Coronary artery (tissue), 2 donors: ENCODE measurements around the gene SPPL2B.

Experiments
- DNase-seq: peaks from one replicate; pipeline ENCODE4 v3.0.0-alpha.2; 2017; ENCODE audit warnings: low spot score
- H3K27ac ChIP-seq, 2 donors: fragments of 200-600 bp; sonication (generic); one replicate each; pipeline ENCODE4 v1.5.1; 2016 to 2019
- H3K4me3 ChIP-seq: fragments of 200-600 bp; sonication (generic); 2 replicates; pipeline ENCODE4 v1.5.1; 2016; ENCODE audit warnings: mild to moderate bottlenecking, moderate library complexity
- TF ChIP-seq, protein P1 (sequence below): fragments of 200-600 bp; sonication (generic); IDR thresholded peaks from one replicate; pipeline ENCODE4 v1.5.1; 2019; ENCODE audit warnings: antibody characterized with exemption

Gene SPPL2B

GRCh38 chr19:2325281-2326046 lies 3.0 kb upstream of the SPPL2B start:
- TF ChIP-seq, protein P1, sequence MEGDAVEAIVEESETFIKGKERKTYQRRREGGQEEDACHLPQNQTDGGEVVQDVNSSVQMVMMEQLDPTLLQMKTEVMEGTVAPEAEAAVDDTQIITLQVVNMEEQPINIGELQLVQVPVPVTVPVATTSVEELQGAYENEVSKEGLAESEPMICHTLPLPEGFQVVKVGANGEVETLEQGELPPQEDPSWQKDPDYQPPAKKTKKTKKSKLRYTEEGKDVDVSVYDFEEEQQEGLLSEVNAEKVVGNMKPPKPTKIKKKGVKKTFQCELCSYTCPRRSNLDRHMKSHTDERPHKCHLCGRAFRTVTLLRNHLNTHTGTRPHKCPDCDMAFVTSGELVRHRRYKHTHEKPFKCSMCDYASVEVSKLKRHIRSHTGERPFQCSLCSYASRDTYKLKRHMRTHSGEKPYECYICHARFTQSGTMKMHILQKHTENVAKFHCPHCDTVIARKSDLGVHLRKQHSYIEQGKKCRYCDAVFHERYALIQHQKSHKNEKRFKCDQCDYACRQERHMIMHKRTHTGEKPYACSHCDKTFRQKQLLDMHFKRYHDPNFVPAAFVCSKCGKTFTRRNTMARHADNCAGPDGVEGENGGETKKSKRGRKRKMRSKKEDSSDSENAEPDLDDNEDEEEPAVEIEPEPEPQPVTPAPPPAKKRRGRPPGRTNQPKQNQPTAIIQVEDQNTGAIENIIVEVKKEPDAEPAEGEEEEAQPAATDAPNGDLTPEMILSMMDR = no peak

DNA sequence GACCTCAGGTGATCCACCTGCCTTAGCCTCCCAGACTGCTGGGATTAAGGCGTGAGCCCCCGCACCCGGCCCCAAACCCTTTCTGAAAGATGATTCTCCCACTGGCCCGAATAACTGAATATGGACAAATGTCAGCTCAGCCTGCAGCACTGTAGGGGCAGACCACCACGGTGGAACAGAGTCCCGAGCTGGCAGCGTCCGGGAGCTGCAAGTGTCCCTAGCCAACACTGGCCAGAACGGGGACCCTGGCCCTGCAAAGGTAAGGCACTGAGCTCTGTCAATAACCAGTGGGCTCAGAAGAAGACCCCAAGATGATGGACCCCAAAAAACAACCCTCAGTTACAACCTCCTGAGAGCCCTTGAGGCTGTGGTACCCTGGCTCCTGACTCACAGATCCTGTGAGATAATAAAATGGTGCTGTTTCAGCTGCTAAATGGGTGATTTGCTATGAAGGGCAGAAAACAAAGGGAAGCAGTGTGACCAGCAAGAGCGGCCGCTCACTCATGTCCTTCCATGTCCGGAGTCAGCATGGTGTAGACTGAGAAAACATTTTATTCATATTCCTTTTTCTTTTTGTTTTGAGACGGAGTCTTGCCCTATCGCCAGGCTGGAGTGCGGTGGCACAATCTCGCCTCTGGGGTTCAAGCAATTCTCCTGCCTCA lies 1.7 kb upstream of the SPPL2B start:
- DNase-seq = no peak
- no peak overlapping the region for H3K4me3 ChIP-seq
- TF ChIP-seq, protein P1 = no peak
- H3K27ac ChIP-seq = no peak overlapping the region

More at GRCh38 chr19:2325281-2326046, 3.0 kb upstream of the SPPL2B start:
- DNase-seq = no peak
- Histone ChIP-seq H3K27ac (no peak overlapping the region), H3K4me3 (no peak overlapping the region)

- peak overlapping the region; percentile 58 to 83 for H3K27ac ChIP-seq
- TF ChIP-seq, protein P1 = no peak
- no peak for DNase-seq
- H3K4me3 ChIP-seq = peak overlapping the region; percentile 97
Measured at GRCh38 chr19:2327773-2328400, 597 bp upstream of the SPPL2B start.

DNA sequence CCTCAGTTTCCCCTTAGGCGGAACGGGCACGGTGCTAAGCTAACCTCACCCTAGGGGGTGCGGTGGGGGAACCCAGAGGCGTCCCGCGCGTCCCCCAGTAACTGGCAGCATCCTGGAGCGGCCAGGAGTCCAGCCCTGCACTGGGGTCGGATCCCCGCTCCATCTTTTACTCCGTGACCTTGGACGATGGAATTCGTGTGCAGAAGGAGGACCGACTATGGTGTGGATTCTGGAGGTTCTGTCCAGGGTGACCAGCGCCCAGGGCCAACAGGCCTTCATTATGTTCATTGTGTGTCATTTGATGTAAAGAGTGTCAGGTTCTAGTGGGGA lies 630 bp downstream of the SPPL2B start:
- TF ChIP-seq, protein P1 = no peak
- DNase-seq = no peak
- H3K4me3 ChIP-seq = peak overlapping the region; percentile 97
- peak overlapping the region in 1 of 2 donors; percentile 83 for H3K27ac ChIP-seq

- TF ChIP-seq, protein P1 = no peak
- no peak for DNase-seq
- Histone ChIP-seq H3K4me3 (peak overlapping the region; percentile 97), H3K27ac (no peak overlapping the region)
Measured at GRCh38 chr19:2329501-2329916, 1.0 kb downstream of the SPPL2B start.

- Histone ChIP-seq H3K4me3 (no peak overlapping the region), H3K27ac (no peak overlapping the region)
- no peak for DNase-seq
- TF ChIP-seq, protein P1 = no peak
Measured at GRCh38 chr19:2330255-2330631, 1.8 kb downstream of the SPPL2B start.
